ENCODE measurements around the gene EEF2KMT. TPM values are rescaled to one million over a fixed set of nuclear protein-coding genes. Genes with fewer than 3 reads are reported as not detected.

Gene EEF2KMT
- total and polyA plus RNA-seq, 2 of the 13 experiments (the other 11 are each of a cell fraction or from before 2014, with no cell fraction given) = 10.7 to 26.9 TPM

GRCh38 chr16:5134739-5135452 is 37.3 kb upstream of the EEF2KMT start (continued):
- TF ChIP-seq ZNF280D (CRISPR knock-in tag; IDR thresholded peaks at IDR 0.05) (0 out of 2 replicates have a peak, but pooled peaks have one; percentile 71), NCOA2 (CRISPR knock-in tag; IDR thresholded peaks at IDR 0.05) (peak; percentile 79), SRY (CRISPR knock-in tag; IDR thresholded peaks at IDR 0.05) (0 out of 2 replicates have a peak, but pooled peaks have one; percentile 71), HDAC2 (CRISPR knock-in tag; IDR thresholded peaks at IDR 0.05) (peak; percentile 93), ZNF232 (CRISPR knock-in tag; IDR thresholded peaks at IDR 0.05; ENCODE audit: borderline replicate concordance) (peak; percentile 16; the same call in 1 of the 2 replicates), RXRA (CRISPR knock-in tag; IDR thresholded peaks at IDR 0.05) (peak; percentile 88), WIZ (CRISPR knock-in tag; IDR thresholded peaks at IDR 0.05) (peak; percentile 92), ZNF451 (CRISPR knock-in tag; IDR thresholded peaks at IDR 0.05) (peak; percentile 75; the same call in 1 of the 2 replicates), ZNF614 (CRISPR knock-in tag; IDR thresholded peaks at IDR 0.05; ENCODE audit: borderline replicate concordance) (peak; percentile 90), FOXA3 (CRISPR knock-in tag; IDR thresholded peaks at IDR 0.05) (peak; percentile 71), ZNF501 (CRISPR knock-in tag; IDR thresholded peaks at IDR 0.05) (peak; percentile 81), TFAP4 (IDR thresholded peaks at IDR 0.05; ENCODE audit: borderline replicate concordance, low read depth) (peak; percentile 56; the same call in 1 of the 2 replicates), ZNF878 (CRISPR knock-in tag; IDR thresholded peaks at IDR 0.05) (peak; percentile 41; the same call in 1 of the 2 replicates), BRF2 (CRISPR knock-in tag; IDR thresholded peaks at IDR 0.05) (0 out of 2 replicates have a peak, but pooled peaks have one; percentile 65), PPARG (CRISPR knock-in tag; conservative IDR thresholded peaks at IDR 0.05) (peak; percentile 92), SKI (IDR thresholded peaks at IDR 0.05; ENCODE audit: partially characterized antibody) (peak; percentile 27), ATF7-NPFF (CRISPR knock-in tag; IDR thresholded peaks at IDR 0.05; ENCODE audit: low read depth) (0 out of 2 replicates have a peak, but pooled peaks have one; percentile 38), MEF2D (CRISPR knock-in tag; IDR thresholded peaks at IDR 0.05) (peak; percentile 91), NRL (CRISPR knock-in tag; IDR thresholded peaks at IDR 0.05; ENCODE audit: borderline replicate concordance) (peak; percentile 85; the same call in 1 of the 2 replicates), KDM3A (CRISPR knock-in tag; IDR thresholded peaks at IDR 0.05; ENCODE audit: low read depth) (peak; percentile 63; the same call in 1 of the 2 replicates), SOX5 (CRISPR knock-in tag; IDR thresholded peaks at IDR 0.05; ENCODE audit: borderline replicate concordance) (peak; percentile 68; the same call in 1 of the 2 replicates), MZF1 (CRISPR knock-in tag; IDR thresholded peaks at IDR 0.05; ENCODE audit: borderline replicate concordance) (peak; percentile 97), ZNF564 (CRISPR knock-in tag; IDR thresholded peaks at IDR 0.05) (peak; percentile 97), NCOR1 (IDR thresholded peaks at IDR 0.05; ENCODE audit: borderline replicate concordance, low read length) (peak; percentile 90)
